Lung (tissue), 12 donors: ENCODE results near the gene HSPA6. TPM values are rescaled to one million over a fixed set of nuclear protein-coding genes. Genes with fewer than 3 reads are reported as not detected.
"Not testable (repeated sequence)": the region's sequence is repeated elsewhere in the genome, so short reads cannot be mapped to it uniquely, and the experiment has no call there.

Source experiments
- ATAC-seq: fragments of 200-7000 bp; cut with Tn5 transposase; one replicate; pipeline ENCODE4 v1.9.1; 2020; ENCODE audit warnings: moderate number of reproducible peaks; ENCODE audit not compliant: insufficient read depth, low FRiP score
- DNase-seq, 3 donors: peaks; one replicate each; pipeline ENCODE4 v3.0.0-alpha.2; 2013 to 2017
- H3K27ac ChIP-seq, 2 donors: one replicate each; pipeline ENCODE4 v1.5.1; 2013; ENCODE audit warnings: mild to moderate bottlenecking in 2 of 2, moderate library complexity in 2 of 2, control low read depth in 1 of 2, inconsistent platforms in 1 of 2, low read depth in 1 of 2, low read length in 1 of 2
- H3K27me3 ChIP-seq, 3 donors: one replicate each; pipeline ENCODE4 v1.5.1; 2013; ENCODE audit warnings: low read length in 2 of 3; ENCODE audit not compliant: control insufficient read depth in 3 of 3, insufficient read depth in 3 of 3
- H3K36me3 ChIP-seq, 4 donors: one replicate each; pipeline ENCODE4 v1.5.1; 2013; ENCODE audit warnings: low read length in 4 of 4, mild to moderate bottlenecking in 1 of 4, moderate library complexity in 1 of 4; ENCODE audit not compliant: control insufficient read depth in 4 of 4, insufficient read depth in 4 of 4
- H3K4me1 ChIP-seq, 5 donors: one replicate each; pipeline ENCODE4 v1.5.1; 2013; ENCODE audit warnings: low read length in 5 of 5, mild to moderate bottlenecking in 2 of 5, moderate library complexity in 1 of 5; ENCODE audit not compliant: control insufficient read depth in 5 of 5, insufficient read depth in 5 of 5
- H3K4me3 ChIP-seq: one replicate; pipeline ENCODE4 v1.5.1; 2013; ENCODE audit warnings: mild to moderate bottlenecking, control low read depth, moderate library complexity
- H3K9ac ChIP-seq, 2 donors: one replicate each; pipeline ENCODE4 v1.5.1; 2013; ENCODE audit warnings: low read length in 2 of 2, control low read depth in 1 of 2; ENCODE audit not compliant: insufficient read depth in 1 of 2
- H3K9me3 ChIP-seq, 4 donors: one replicate each; pipeline ENCODE4 v1.5.1; 2013; ENCODE audit warnings: low read length in 3 of 4, mild to moderate bottlenecking in 1 of 4, moderate library complexity in 1 of 4; ENCODE audit not compliant: control insufficient read depth in 4 of 4, insufficient read depth in 3 of 4
- WGBS, 2 donors: extraction: QIAGEN DNeasy Blood & Tissue Kit; methylation state at CpG; one replicate each; pipeline ENCODE4 v1.1.7; 2013; 5-methylcytosine and 5-hydroxymethylcytosine counted together
- polyA plus RNA-seq, 2 donors: library from polyadenylated mRNA; stranded (reverse); fragments of 200-250 nt; gene quantifications; one replicate each; pipeline ENCODE4 v1.2.1, GENCODE V29; 2013
- total RNA-seq, 2 donors: library from RNA; depleted of rRNA in 1 of 2; stranded (reverse); fragments of >200 nt in 1 of 2; gene quantifications; one replicate each; pipeline ENCODE4 v1.2.1, GENCODE V29; 2014 to 2021
- TF ChIP-seq, protein P1 (sequence below): IDR thresholded peaks from 2 replicates; pipeline ENCODE4 v1.5.1; 2012; ENCODE audit warnings: mild to moderate bottlenecking; ENCODE audit errors: control extremely low read depth, extremely low read depth
- donor health status: control.
- donor health status: control.
- donor health status: Bipolar disorder and iron deficiency.
- donor health status: healthy.
- donor health status: DM: yes; HTN: yes; CAD: no.

HSPA6 gene
- total and polyA plus RNA-seq, 4 donors, result 11.7 to 42.5 (median 25.2) TPM

DNA sequence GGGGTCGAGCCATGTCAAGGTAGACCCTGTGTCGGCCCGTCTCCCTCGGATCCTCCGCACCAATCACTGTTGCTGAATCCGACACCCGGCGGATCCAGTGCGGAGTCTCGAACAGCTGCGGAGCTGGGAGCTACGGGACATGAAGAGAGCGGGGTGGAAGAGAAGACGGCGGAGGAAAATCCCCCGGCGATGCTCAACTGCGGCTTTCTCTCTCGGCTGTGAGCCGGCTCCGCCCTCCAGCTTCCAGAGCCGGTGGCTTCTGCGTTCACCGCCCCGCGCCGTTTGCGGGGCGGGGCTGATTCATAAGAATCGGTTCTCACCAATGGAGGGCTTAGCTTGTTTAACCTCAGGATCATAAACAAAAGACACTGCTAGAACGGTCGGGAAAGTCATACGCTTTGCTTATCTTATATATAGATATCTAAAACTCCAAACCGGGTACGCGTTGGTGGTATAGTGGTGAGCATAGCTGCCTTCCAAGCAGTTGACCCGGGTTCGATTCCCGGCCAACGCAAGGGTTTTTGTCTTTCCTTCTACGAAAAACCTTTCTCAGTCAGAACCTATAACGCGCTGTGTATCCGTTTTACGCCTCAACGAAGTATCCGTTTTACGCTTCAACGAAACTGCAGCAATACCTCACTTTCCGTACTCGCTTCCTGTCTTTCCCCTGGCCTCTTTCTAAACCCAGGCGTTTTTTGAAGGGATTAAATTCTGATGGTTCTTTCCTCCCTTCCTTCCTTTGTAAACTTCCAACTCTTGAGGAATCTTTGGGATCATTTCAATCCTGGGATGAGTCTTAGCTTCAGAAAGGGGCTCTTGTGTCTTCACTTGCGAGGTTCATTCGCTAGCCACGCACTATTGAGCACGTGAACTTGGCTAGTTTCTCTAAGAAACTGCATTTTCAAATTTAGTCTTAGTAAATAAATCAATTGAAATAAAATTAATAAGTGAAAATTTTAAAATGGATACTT is 6.6 kb downstream of the HSPA6 start:
- Histone ChIP-seq H3K4me3 (peak overlapping the region; percentile 47), H3K9ac (peak overlapping the region in 1 of 2 donors; percentile 79), H3K27ac (peak overlapping the region; percentile 56 to 84), H3K4me1 (peaks cover 0 to 19% (median 0%) of the 10 kb centered on the region in 5 donors)
- H3K27me3 ChIP-seq, H3K9me3 ChIP-seq, H3K36me3 ChIP-seq: not testable (repeated sequence)
- peak; percentile 85 for ATAC-seq
- WGBS, 2 donors, result 3% methylated on average over 52 to 53 of the region's 56 CpGs
- DNase-seq, result peak; percentile 93 to 98 (median 93)

GRCh38 chr1:161531986-161532643 is 7.8 kb downstream of the HSPA6 start:
- Histone ChIP-seq H3K9me3 (no peaks in the 10 kb centered on the region), H3K36me3 (no peaks in the 10 kb centered on the region), H3K4me1 (peaks cover 0 to 19% (median 0%) of the 10 kb centered on the region in 5 donors), H3K9ac (peak overlapping the region in 1 of 2 donors; percentile 34), H3K27me3 (peaks cover 0 to 3% (median 0%) of the 10 kb centered on the region in 3 donors), H3K27ac (peak overlapping the region in 1 of 2 donors; percentile 11), H3K4me3 (no peak overlapping the region)
- TF ChIP-seq, protein P1, sequence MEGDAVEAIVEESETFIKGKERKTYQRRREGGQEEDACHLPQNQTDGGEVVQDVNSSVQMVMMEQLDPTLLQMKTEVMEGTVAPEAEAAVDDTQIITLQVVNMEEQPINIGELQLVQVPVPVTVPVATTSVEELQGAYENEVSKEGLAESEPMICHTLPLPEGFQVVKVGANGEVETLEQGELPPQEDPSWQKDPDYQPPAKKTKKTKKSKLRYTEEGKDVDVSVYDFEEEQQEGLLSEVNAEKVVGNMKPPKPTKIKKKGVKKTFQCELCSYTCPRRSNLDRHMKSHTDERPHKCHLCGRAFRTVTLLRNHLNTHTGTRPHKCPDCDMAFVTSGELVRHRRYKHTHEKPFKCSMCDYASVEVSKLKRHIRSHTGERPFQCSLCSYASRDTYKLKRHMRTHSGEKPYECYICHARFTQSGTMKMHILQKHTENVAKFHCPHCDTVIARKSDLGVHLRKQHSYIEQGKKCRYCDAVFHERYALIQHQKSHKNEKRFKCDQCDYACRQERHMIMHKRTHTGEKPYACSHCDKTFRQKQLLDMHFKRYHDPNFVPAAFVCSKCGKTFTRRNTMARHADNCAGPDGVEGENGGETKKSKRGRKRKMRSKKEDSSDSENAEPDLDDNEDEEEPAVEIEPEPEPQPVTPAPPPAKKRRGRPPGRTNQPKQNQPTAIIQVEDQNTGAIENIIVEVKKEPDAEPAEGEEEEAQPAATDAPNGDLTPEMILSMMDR, result no peak
- DNase-seq (peak in 2 of 3 donors; percentile 48 to 72), ATAC-seq (no peak)
- WGBS, 2 donors, result 89 to 90% methylated on average over 22 of the region's 22 CpGs

DNA sequence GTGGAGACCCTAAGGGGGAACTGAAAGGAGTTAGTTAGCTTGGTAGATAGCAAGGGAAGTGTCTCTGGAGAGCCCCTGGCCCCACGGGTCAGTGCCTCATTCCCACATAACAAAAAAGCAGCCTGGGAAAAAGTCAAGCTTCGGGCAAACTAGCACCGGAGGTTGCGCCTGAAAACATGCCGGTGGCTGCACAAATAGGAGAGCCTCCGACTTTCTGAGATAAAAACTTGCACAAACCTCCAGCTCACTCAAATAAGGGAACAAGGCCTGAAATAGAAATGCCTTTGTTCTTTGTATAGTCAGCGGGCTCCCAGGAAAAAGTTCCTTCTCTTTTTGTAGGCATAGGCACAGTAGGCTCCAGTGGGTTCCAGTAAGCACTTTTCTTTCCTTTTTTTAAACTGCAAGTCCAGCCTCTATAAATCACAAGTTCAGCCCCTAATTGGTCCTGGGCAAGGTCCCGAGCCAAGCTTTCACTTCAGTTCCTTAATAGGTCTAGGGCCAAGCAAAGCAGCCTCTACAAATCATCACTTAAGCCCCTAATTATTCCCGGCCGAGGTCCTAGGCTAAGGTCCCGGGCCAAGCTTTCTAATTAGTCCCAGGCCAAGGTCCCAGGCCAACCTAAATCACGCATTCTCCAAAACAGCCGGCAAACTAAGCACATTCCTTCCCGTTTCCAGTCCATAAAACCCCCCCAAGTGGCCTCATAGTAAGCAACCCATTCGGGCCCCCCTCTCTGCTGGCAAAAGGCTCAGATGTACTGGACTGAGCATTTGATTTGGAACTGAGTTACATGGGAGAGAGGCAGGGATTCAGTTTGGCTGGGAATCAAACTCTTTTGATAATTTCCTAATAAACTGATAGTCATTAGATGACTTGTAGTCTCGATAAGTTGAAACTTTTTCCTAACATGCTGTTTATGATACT is 8.6 kb downstream of the HSPA6 start:
- not testable (repeated sequence) for H3K27me3 ChIP-seq, H3K4me3 ChIP-seq, H3K9me3 ChIP-seq, ATAC-seq, H3K36me3 ChIP-seq
- H3K4me1 ChIP-seq, result peaks cover 0 to 19% (median 0%) of the 10 kb centered on the region in 5 donors
- H3K27ac ChIP-seq, result peak overlapping the region in 1 of 2 donors; percentile 11
- WGBS, 2 donors, result 57 to 60% methylated on average over 15 to 16 of the region's 16 CpGs
- DNase-seq, result peak; percentile 82 to 94 (median 87)
- H3K9ac ChIP-seq, result peak overlapping the region in 1 of 2 donors; percentile 40

DNA sequence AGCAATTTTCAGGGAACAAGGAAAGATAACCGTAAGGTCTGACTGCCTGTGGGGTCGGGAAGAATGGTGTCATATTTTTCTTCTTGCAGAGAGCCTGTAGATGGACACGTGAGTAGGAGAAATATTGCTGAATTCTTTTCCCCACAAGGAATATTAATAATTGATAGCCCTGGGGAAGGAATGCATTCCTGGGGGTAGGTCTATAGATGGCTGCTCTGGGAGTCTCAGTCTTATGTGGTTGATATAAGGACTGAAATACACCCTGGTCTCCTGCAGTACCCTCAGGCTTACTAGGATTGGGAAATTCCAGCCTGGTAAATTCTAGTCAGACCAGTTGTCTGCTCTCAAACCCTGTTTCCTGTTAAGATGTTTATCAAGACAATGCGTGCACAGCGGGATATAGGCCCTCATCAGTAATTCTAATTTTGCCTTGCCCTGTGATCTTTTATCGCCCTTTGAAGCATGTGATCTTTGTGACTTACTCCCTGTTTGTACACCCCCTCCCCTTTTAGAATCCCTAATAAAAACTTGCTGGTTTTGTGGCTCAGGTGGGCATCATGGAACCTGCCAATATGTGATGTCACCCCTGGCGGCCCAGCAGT is 12.8 kb downstream of the HSPA6 start:
- not testable (repeated sequence) for ATAC-seq, H3K27ac ChIP-seq, H3K36me3 ChIP-seq, H3K4me3 ChIP-seq, H3K9me3 ChIP-seq, DNase-seq, H3K9ac ChIP-seq
- Histone ChIP-seq H3K4me1 (peaks cover 0 to 11% (median 0%) of the 10 kb centered on the region in 5 donors), H3K27me3 (peaks cover 0 to 15% (median 6%) of the 10 kb centered on the region in 3 donors)
- 74% methylated on average over 7 of the region's 7 CpGs for WGBS, 2 donors

DNA sequence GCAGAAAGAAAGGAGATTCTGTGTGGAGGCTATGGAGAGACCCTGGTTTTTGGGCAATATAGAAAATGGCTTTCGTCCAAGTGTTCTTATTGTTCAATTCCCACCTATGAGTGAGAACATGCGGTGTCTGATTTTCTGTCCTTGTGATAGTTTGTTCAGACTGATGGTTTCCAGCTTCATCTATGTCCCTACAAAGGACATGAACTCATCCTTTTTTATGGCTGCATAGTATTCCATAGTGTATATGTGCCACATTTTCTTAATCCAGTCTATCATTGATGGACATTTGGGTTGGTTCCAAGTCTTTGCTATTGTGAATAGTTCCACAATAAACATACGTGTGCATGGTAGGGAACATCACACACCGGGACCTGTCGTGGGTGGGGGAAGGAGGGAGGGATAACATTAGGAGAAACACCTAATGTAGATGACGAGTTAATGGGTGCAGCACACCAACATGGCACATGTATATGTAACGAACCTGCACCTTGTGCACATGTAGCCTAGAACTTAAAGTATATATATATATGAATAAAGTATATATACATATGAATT is 14.7 kb downstream of the HSPA6 start:
- not testable (repeated sequence) for ATAC-seq, H3K4me3 ChIP-seq, H3K9ac ChIP-seq, H3K9me3 ChIP-seq, H3K4me1 ChIP-seq, DNase-seq, H3K27ac ChIP-seq, H3K36me3 ChIP-seq
- peaks cover 0 to 18% (median 6%) of the 10 kb centered on the region in 3 donors for H3K27me3 ChIP-seq
- 85 to 88% methylated on average over 7 of the region's 7 CpGs for WGBS, 2 donors

GRCh38 chr1:161539731-161540569 is 15.6 kb downstream of the HSPA6 start:
- Histone ChIP-seq H3K27ac (peak overlapping the region; percentile 53 to 72), H3K9ac (peak overlapping the region in 1 of 2 donors; percentile 71), H3K4me3 (peak overlapping the region; percentile 36), H3K27me3 (peaks cover 0 to 18% (median 6%) of the 10 kb centered on the region in 3 donors)
- 1 to 5% methylated on average over 41 of the region's 41 CpGs for WGBS, 2 donors
- ATAC-seq (peak; percentile 81), DNase-seq (peak; percentile 71 to 85 (median 81))
- not testable (repeated sequence) for H3K4me1 ChIP-seq, H3K36me3 ChIP-seq, H3K9me3 ChIP-seq
